ENCODE measurements around the gene GPC6. TPM values are rescaled to one million over a fixed set of nuclear protein-coding genes. Genes with fewer than 3 reads are reported as not detected.

The GPC6 gene
- polyA plus RNA-seq, 2 of the 4 experiments (the other 2 are of a cell fraction), result 8.0 to 14.4 TPM

DNA sequence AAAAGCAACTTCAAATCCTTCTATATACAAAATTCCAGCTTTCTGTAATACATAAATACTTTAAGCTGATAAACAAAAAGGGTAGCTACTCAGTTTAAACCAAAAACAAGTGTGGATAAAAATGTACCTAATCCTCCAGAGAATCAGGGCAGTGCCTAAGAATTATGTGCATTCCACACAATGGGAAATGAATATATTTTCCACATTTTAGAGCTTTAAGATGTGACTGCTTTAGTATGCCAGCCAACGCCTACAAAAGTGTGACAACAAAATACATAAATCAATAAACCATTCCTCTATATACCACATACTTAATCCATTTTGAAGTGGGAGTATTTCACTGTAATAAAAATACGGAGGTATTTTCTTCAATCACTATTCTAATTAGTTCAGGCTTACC lies 977.6 kb downstream of the GPC6 start:
- H3K27ac ChIP-seq, result no peak overlapping the region
- no peaks in the 10 kb centered on the region for H3K4me1 ChIP-seq
- no peak for TF ChIP-seq CHD2 (IDR thresholded peaks at IDR 0.05; ENCODE audit: low read length, partially characterized antibody)
- TF ChIP-seq SREBF2 (IDR thresholded peaks at IDR 0.05), result no peak
- no peak for TF ChIP-seq CBX8 (IDR thresholded peaks at IDR 0.05)
- TF ChIP-seq SMC3 (IDR thresholded peaks at IDR 0.05), result no peak
- no peak for TF ChIP-seq KDM5A (IDR thresholded peaks at IDR 0.05)
- TF ChIP-seq RFX5 (IDR thresholded peaks at IDR 0.05), result no peak
- TF ChIP-seq FOXS1 (CRISPR knock-in tag; IDR thresholded peaks at IDR 0.05), result no peak
- no peak for TF ChIP-seq RNF2 (IDR thresholded peaks at IDR 0.05; ENCODE audit: borderline replicate concordance, low read depth)
- no peak for TF ChIP-seq RCOR1 (IDR thresholded peaks at IDR 0.05; ENCODE audit: low read depth, low read length)
- no peak for TF ChIP-seq CBX2 (IDR thresholded peaks at IDR 0.05; ENCODE audit: borderline replicate concordance, low read depth)
- TF ChIP-seq, protein P1, sequence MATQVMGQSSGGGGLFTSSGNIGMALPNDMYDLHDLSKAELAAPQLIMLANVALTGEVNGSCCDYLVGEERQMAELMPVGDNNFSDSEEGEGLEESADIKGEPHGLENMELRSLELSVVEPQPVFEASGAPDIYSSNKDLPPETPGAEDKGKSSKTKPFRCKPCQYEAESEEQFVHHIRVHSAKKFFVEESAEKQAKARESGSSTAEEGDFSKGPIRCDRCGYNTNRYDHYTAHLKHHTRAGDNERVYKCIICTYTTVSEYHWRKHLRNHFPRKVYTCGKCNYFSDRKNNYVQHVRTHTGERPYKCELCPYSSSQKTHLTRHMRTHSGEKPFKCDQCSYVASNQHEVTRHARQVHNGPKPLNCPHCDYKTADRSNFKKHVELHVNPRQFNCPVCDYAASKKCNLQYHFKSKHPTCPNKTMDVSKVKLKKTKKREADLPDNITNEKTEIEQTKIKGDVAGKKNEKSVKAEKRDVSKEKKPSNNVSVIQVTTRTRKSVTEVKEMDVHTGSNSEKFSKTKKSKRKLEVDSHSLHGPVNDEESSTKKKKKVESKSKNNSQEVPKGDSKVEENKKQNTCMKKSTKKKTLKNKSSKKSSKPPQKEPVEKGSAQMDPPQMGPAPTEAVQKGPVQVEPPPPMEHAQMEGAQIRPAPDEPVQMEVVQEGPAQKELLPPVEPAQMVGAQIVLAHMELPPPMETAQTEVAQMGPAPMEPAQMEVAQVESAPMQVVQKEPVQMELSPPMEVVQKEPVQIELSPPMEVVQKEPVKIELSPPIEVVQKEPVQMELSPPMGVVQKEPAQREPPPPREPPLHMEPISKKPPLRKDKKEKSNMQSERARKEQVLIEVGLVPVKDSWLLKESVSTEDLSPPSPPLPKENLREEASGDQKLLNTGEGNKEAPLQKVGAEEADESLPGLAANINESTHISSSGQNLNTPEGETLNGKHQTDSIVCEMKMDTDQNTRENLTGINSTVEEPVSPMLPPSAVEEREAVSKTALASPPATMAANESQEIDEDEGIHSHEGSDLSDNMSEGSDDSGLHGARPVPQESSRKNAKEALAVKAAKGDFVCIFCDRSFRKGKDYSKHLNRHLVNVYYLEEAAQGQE (IDR thresholded peaks at IDR 0.05), result no peak
- TF ChIP-seq ZSCAN20 (CRISPR knock-in tag; IDR thresholded peaks at IDR 0.05), result no peak
- TF ChIP-seq ZNF302 (CRISPR knock-in tag; IDR thresholded peaks at IDR 0.05), result no peak
- TF ChIP-seq, protein P2, sequence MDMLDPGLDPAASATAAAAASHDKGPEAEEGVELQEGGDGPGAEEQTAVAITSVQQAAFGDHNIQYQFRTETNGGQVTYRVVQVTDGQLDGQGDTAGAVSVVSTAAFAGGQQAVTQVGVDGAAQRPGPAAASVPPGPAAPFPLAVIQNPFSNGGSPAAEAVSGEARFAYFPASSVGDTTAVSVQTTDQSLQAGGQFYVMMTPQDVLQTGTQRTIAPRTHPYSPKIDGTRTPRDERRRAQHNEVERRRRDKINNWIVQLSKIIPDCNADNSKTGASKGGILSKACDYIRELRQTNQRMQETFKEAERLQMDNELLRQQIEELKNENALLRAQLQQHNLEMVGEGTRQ (IDR thresholded peaks at IDR 0.05), result no peak
- DNase-seq (ENCODE audit: low read depth in 1 of 2, low spot score in 1 of 2), result no peak
- ChIA-PET POLR2A (no interaction called here), CTCF (no interaction called here)
- no peaks in the 10 kb centered on the region for H3K9me3 ChIP-seq
- ATAC-seq, result no peak
- FAIRE-seq, result no peak
- H3K4me3 ChIP-seq, result no peak overlapping the region
- WGBS (ENCODE audit: missing lambda C conversion rate), result 50% methylated on average over 2 of the region's 2 CpGs
- H3K4me2 ChIP-seq, result no peak overlapping the region

DNA sequence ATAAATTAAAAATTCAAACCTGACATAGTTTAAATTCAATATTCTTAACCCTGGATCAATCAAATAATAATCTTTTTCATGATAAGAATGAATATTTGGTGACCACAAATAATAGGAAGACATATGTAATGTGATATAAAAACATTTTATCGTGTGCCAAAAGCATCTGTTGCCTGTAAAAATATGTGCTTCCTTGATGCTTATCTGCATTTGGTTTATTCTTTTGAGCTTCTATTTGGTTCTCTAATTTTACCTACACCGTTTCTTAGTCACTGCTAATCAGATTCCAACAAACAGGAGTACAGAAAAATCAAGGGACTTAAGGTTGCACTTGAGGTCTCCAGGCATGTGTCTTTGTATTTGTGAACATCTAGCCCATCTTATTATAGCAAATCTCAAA lies 978.3 kb downstream of the GPC6 start:
- no peak for DNase-seq (ENCODE audit: low read depth in 1 of 2, low spot score in 1 of 2)
- WGBS (ENCODE audit: missing lambda C conversion rate), result 57% methylated on average over 2 of the region's 2 CpGs
- no peak for ATAC-seq
- no peak for TF ChIP-seq TFCP2L1 (CRISPR knock-in tag; IDR thresholded peaks at IDR 0.05)
- TF ChIP-seq NR3C1 (IDR thresholded peaks at IDR 0.05), result no peak
- TF ChIP-seq HOXA7 (CRISPR knock-in tag; IDR thresholded peaks at IDR 0.05), result no peak
- TF ChIP-seq ZFP36 (IDR thresholded peaks at IDR 0.05; ENCODE audit: borderline replicate concordance, partially characterized antibody), result no peak
- TF ChIP-seq CBX2 (IDR thresholded peaks at IDR 0.05; ENCODE audit: borderline replicate concordance, low read depth), result no peak
- TF ChIP-seq GATA3 (IDR thresholded peaks at IDR 0.05; ENCODE audit: borderline replicate concordance), result no peak
- TF ChIP-seq, protein P3, sequence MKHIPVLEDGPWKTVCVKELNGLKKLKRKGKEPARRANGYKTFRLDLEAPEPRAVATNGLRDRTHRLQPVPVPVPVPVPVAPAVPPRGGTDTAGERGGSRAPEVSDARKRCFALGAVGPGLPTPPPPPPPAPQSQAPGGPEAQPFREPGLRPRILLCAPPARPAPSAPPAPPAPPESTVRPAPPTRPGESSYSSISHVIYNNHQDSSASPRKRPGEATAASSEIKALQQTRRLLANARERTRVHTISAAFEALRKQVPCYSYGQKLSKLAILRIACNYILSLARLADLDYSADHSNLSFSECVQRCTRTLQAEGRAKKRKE (CRISPR knock-in tag; IDR thresholded peaks at IDR 0.05; ENCODE audit: low read depth), result no peak
- TF ChIP-seq, protein P4, sequence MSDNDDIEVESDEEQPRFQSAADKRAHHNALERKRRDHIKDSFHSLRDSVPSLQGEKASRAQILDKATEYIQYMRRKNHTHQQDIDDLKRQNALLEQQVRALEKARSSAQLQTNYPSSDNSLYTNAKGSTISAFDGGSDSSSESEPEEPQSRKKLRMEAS (IDR thresholded peaks at IDR 0.05), result no peak
- TF ChIP-seq POLR2AphosphoS2 (conservative IDR thresholded peaks at IDR 0.05; ENCODE audit: low read length), result no peak
- TF ChIP-seq, protein P5, sequence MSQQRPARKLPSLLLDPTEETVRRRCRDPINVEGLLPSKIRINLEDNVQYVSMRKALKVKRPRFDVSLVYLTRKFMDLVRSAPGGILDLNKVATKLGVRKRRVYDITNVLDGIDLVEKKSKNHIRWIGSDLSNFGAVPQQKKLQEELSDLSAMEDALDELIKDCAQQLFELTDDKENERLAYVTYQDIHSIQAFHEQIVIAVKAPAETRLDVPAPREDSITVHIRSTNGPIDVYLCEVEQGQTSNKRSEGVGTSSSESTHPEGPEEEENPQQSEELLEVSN (IDR thresholded peaks at IDR 0.05; ENCODE audit: borderline replicate concordance, low read depth), result no peak
- TF ChIP-seq, protein P2 (IDR thresholded peaks at IDR 0.05), result no peak
- TF ChIP-seq RCOR1 (IDR thresholded peaks at IDR 0.05; ENCODE audit: low read depth, low read length), result no peak
- TF ChIP-seq BHLHE40 (IDR thresholded peaks at IDR 0.05; ENCODE audit: low read depth, low read length), result no peak
- TF ChIP-seq, protein P6, sequence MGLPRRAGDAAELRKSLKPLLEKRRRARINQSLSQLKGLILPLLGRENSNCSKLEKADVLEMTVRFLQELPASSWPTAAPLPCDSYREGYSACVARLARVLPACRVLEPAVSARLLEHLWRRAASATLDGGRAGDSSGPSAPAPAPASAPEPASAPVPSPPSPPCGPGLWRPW (IDR thresholded peaks at IDR 0.05), result no peak
- TF ChIP-seq CHD4 (IDR thresholded peaks at IDR 0.05; ENCODE audit: borderline replicate concordance), result no peak
- ChIA-PET CTCF (no interaction called here), POLR2A (no interaction called here)
- H3K4me3 ChIP-seq, result no peak overlapping the region
- H3K9me3 ChIP-seq, result no peaks in the 10 kb centered on the region
- no peak for FAIRE-seq
- no peak overlapping the region for H3K27ac ChIP-seq
- no peak overlapping the region for H3K4me2 ChIP-seq
- no peaks in the 10 kb centered on the region for H3K4me1 ChIP-seq

Measured in A549 (cell line).